GM12865 (cell line): Measurements from ENCODE around the gene GUCY1A2.

Source experiments
- DNase-seq: peaks from one replicate; pipeline ENCODE4 v3.0.0; 2010; ENCODE audit warnings: low read depth
- H3K4me3 ChIP-seq: 2 replicates; pipeline ENCODE4 v1.5.1; 2011; ENCODE audit warnings: mild to moderate bottlenecking, low read depth, low read length, control low read depth
- CTCF ChIP-seq: IDR thresholded peaks from 2 replicates; pipeline ENCODE4 v1.5.1; 2011; ENCODE audit warnings: low read length, control low read depth, low read depth, inconsistent platforms; ENCODE audit not compliant: insufficient read depth; ENCODE audit errors: missing control alignments

Gene GUCY1A2

GRCh38 chr11:106765469-106766258 is 252.6 kb downstream of the GUCY1A2 start:
- no peak for DNase-seq
- TF ChIP-seq CTCF, result no peak
- no peak overlapping the region for H3K4me3 ChIP-seq

GRCh38 chr11:106763501-106763900 is 254.8 kb downstream of the GUCY1A2 start:
- no peak for TF ChIP-seq CTCF
- DNase-seq, result no peak
- no peak overlapping the region for H3K4me3 ChIP-seq

- H3K4me3 ChIP-seq, result no peak overlapping the region
- no peak for DNase-seq
- no peak for TF ChIP-seq CTCF
These were observed 256.5 kb downstream of the GUCY1A2 start for GRCh38 chr11:106761745-106762144.

- no peak for TF ChIP-seq CTCF
- DNase-seq, result no peak
- no peak overlapping the region for H3K4me3 ChIP-seq
These were observed 257.0 kb downstream of the GUCY1A2 start for GRCh38 chr11:106761240-106761639.

- DNase-seq, result no peak
- H3K4me3 ChIP-seq, result no peak overlapping the region
- no peak for TF ChIP-seq CTCF
These were observed 270.2 kb downstream of the GUCY1A2 start for GRCh38 chr11:106748059-106748458.

- TF ChIP-seq CTCF, result no peak
- DNase-seq, result no peak
- H3K4me3 ChIP-seq, result no peak overlapping the region
These were observed 272.3 kb downstream of the GUCY1A2 start for GRCh38 chr11:106745941-106746340.

GRCh38 chr11:106733635-106734034 is 284.6 kb downstream of the GUCY1A2 start:
- H3K4me3 ChIP-seq, result no peak overlapping the region
- no peak for TF ChIP-seq CTCF
- no peak for DNase-seq
